GM15510 (cell line): ENCODE results near the gene ACTL10.
A peak's percentile ranks its signal among the peaks of the same experiment; 100 is the strongest.

ENCODE experiments used
- POLR2A ChIP-seq: IDR thresholded peaks from 3 replicates; pipeline ENCODE4 v1.6.1; 2011; ENCODE audit warnings: borderline replicate concordance; ENCODE audit not compliant: insufficient read length; ENCODE audit errors: extremely low read depth

Gene ACTL10

DNA sequence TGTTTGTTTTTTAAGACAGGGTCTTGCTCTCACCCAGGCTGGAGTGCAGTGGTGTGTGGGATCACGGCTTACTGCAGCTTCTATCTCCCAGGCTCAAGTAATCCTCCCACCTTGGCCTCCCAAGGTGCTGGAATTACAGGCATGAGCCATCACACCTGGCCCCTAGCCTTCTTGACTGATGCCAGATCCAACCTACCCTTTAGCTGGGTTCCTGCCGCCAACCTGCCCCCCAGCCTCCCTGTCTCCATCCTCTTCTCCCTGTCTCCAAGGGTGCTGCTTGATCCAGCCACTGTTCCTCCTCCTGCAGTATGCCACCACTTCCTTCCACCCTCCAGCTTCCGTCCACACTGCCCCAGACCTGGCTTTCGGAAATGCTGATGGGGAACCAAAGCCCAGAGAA, 7.8 kb upstream of the ACTL10 start:
- TF ChIP-seq POLR2A, result no peak

DNA sequence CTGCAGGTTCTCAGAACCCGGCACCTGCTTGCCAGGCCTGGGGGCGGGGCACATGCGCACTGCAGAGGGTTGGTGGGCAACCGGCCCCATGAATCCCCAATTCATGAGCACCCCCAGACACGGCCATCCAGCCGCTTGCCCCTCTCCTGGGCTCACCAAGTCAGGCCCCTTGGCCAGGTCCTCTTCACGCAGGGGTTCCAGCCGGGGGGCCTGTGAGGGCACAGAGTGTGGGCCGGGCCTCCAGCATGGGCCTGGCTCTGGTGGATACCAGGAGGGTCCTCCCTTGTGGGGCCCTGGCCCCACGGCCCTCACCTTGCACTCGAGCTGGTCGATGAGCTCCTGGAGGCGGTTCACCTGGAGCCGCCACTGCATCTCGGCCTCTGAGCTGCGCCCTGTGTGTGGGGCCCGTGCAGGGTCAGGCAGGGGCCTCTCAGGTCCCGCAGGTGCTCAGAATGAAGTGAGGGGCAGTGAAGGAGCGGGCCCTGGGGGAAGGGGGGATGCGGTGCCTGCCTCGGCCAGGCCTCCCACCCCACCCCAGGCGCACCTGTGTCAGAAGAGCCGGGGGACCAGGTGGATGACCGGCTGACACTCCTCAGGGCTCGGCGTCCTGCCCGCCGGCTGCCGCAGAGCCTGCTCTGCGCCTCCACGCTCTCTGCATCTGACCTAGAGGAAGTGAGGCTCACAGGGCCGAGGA, 7.3 kb upstream of the ACTL10 start:
- no peak for TF ChIP-seq POLR2A

DNA sequence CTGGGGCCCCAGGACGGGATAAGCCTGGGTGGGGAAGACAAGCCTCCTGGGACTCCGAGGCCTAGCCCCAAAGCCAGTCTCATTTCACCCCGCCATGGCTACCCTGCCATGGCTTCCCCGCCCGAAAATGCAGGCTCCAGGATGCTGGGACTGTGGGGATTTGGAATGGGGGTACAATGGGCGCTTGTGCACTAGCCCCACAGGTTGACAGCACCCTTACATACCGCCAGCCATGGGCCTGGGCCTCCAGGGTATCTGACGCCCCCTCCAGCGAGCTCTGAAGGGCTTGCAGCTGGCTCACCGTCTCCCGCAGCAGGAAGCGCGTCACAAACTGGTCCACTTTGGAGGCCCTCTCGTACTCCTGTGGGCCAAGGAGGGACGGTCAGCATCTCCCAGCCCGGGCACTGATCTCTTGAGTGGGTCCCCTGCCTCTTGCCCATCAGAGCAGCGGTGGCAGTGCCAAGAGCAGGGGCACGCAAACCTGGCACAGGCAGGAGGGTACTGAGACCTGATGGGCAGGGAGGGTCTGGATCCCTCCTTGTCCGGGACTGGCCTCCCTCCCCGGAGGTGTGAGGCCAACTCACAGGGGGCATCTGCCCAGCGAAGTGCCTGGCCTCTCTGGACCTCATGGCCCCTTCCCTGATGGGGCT, 6.6 kb upstream of the ACTL10 start:
- TF ChIP-seq POLR2A, result no peak

DNA sequence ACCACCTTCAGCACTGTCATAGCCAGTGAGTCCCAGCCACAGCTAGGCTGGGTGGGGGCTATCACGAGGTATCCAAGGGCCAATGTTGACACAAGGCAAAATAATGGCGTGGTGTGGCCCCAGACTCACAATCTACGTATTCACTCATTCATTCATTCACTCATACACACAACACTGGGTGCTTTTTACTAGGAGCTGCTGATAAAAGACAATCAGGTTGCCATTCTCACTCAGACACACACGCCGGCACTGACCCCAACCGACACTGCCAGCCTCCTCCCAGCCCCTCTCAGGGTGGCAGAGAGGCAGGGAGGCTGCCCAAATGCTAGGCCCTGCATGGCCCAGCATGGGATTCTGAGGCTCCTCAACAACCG, 6.1 kb upstream of the ACTL10 start:
- no peak for TF ChIP-seq POLR2A

DNA sequence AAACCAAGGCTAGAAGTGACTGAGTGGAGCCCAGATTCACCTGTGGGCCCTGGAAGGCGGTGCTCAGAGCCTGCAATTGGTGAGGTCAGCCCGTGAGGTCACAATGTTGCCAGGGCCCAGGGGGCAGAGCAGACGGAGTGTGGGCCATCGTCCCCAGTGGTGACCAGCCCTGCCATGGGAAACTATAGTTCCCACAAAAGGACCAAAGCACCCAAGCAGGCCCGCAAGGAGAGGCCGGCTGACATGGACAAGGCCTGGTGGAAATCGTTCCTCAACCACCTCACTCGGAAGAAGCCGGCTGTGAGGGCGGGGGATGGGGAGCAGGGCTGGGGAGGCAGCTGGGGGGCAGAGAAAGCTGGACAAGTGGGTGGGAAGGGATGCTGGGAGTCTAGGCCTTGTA, 4.6 kb upstream of the ACTL10 start, which contains the start of gene C20orf144:
TSS of gene C20orf144 (plus strand) at position 156 of the 400 bp plus-strand sequence. CDS start at position 175, 19 bp downstream.
- TF ChIP-seq POLR2A, result no peak

DNA sequence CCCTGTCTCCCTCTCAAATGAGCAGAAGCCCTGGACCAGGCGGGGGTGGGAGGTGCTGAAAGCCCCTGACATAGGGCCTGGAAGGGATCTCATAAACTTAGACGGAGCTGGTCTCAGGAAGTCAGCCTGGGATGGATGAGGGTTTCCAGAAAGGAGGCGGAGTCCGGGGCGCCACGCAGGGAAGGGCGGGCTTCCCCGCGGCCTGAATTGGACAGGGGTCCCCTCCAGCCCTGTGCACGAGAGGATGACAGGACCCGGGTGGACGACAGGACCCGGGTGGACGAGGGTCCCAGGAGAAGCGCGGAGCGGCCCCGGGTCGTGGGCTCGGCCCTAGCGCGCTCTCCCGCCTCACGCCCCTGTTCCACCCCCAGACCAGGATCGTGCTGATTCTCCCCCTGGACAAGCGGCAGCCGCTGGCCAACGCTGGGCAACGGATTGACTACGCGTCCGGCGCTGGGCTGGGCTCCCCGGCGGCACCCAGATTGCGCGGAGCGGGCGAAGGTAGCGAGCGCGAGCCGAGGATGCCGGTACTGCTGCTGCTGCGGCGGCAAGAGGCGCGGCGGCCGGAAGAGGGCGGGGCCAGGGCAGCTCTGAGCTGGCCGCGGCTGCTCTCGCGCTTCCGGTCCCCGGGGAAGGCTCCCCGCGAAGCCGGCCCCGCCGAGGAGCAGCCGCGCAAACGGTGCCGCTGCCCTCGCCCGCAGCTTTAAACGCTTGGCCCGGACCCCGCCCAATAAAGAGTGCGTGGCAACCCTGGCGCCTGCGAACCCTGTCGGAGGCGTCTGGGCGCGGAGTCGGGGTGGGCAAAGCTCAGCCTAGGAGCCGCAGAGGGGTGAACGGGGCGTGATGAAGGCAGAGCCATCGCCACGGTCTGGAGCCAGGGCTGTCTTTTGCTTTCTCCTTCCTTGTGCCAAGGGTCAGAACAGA, 3.3 kb upstream of the ACTL10 start:
- peak; percentile 93 for TF ChIP-seq POLR2A

DNA sequence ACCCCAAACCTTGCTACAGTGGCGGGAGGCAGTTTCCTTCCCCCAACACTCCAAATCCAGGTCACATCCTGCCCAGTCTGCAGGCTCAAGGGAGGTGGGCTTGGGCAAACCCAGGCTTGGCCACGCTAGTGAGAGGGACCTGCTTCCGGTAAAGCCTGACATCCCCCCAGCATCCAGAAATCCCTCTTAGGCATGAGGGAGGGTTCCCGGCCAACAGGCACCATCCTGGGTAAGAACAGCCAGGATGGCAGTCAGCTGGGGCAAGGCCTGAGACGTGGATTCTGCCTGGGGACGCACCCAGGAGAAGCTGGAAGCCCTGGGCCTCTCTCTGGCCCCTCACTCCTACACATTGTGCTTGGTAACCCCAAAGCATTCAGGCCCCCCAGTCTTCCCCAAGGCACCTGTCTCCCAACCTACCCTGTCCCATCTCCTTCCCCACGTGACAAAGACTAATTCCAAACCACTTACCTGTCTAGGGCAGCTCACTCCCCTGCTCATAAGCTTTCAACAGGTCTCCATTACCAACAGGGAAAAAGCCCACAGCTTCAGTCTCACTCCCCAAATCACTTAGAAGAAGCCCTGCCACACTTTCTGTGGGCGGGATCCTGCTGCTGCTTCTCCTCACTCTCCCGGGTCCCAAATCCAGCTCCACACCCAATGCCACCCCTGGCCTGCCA, 2.5 kb upstream of the ACTL10 start:
- TF ChIP-seq POLR2A, result no peak

DNA sequence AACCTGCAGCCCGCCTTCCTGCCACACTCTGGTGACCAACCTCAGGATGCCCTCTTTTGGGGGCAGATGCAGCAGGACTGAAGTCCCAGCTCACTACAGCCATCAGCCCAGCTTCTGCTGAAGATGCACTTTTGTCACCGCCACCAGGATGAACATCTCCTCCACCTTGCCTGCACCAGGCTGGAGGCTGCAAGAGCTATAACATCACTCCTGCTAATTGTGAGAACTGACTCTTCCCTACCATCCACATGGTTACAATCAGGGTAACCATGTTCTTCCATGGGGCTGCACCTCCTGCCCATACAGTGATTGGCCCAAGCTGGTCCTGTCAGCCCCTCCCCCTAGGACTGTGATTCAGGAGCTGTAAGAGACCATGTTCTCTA, 2.0 kb upstream of the ACTL10 start:
- no peak for TF ChIP-seq POLR2A

DNA sequence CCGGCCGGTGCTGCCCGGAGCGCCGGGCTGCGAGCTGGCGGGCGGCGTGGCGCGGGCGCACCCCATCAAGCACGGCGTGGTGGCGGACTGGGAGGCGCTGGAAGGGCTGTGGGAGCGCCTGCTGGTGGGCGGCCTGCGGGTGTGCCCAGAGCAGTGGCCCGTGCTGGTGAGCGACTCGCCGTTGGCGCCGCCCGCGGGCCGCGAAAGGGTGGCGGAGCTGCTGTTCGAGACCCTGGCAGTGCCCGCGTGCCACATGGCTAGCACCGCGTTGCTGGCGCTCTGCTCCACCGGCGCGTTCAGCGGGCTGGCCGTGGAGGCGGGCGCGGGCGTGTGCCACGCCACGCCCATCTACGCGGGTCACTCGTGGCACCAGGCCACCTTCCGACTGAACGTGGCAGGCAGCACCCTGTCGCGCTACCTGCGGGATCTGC, 517 bp downstream of the ACTL10 start:
- TF ChIP-seq POLR2A, result no peak

DNA sequence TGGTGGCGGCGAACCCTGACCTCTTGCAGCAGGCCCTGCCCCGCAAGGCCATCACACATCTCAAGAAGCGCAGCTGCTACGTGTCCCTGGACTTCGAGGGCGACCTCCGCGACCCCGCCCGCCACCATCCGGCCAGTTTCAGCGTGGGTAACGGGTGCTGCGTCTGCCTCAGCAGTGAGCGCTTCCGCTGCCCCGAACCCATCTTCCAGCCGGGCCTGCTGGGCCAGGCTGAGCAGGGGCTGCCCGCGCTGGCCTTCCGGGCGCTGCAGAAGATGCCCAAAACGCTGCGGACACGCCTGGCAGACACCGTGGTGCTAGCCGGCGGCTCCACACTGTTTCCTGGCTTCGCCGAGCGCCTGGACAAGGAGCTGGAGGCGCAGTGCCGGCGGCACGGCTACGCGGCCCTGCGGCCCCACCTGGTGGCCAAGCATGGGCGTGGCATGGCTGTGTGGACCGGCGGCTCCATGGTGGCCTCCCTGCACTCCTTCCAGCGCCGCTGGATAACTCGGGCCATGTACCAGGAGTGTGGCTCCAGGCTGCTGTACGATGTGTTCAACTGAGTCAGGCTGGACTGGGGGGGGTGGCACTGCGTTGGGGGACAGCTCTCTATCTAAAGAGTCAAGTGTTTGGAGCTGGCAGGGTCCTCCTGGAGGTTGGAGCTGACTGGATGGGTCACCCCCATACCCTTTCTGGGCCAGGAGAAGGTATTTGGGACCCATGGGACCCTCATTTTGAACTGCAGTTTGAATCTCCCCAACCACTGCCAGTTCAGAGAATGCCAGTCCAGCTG, 1.1 kb downstream of the ACTL10 start:
- TF ChIP-seq POLR2A, result peak; percentile 37

DNA sequence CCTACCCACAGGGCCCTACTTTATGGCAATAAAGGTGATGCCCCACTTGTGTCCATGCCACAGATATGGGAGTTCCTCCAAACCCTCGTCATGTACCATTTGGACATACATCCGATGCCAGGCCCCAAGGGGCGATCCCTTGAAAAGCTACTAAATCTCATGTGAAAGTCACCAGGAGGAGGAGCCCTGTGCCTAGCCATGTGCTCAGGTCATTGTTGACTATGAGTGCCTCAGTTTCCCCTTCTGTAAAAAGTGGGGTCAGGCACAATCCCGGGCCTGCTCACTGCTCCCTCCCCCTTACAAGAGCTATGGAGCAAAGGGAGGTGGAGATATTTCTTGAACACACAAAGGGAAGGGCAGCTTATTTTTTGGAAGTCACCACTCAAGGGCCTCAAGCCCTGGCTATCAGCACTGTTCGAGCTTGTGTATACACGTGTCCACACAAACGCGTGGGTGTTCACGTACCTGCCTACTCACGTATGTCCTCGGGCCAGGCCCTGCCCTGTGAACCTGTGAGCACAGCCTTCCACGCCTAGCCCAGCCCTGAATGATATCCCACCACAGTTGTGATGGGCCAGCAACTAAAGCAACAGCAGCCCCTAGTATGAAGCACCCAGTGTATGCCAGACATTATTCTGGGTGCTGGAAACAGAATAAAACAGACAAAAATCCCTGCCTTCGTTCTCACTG, 1.9 kb downstream of the ACTL10 start:
- no peak for TF ChIP-seq POLR2A

DNA sequence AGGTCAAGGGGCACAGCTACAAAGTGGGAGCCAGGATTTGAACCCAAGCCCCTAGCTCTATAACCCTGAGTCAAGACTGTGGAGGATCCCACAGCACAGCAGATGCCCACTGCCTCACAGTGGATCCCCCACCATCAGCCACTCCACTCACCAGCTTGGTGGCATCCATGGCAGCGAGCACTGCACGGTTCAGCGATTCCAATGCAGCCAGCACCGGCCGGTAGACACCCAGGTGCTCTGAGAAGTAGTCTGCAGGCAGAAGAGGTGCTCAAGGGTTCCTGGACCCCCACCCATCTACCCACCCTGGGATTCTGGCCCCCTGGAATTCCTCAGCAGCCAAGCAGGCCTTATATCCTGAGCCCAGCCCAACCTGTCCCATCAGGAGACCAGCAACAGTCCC, 2.5 kb downstream of the ACTL10 start:
- no peak for TF ChIP-seq POLR2A

DNA sequence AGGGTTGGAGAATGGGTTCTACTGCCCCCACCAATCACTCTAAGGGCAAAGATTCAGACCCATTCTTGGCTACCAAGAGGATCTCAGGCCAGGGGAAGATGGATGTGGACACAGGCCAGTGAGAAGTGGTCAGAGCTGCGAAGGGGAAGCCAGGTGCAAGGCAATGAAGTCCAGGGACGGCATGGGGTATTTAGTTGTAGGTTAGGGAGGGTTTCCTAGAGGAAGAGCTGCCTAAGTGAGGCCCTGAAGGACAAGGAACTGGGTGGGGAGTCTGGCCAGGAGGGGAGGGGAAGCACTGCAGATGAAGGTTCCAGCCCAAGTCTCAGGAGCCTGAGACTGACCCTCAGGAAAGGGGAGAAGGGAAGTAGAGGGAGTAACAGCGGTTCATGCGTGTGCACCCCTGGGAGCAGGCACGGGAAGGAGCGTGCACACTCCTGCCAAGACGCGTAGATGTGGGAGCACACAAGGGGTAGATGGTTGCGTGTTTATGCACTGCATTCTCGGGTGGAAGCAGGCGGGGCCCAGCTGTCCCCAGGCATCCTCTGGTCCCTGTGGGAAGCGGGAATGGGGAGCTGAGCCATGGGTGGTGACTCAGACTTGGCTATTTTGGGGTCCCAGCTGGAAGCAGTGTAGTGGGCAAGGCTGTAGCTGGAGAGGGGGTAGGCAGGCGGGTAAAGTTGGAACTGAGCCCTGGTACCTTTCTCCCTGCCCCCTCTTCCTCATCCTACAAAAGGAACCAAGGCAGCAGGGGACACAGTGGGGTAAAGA, 3.3 kb downstream of the ACTL10 start:
- TF ChIP-seq POLR2A, result no peak
